Thymus (tissue), 11 donors: ENCODE data around the gene MCC. TPM values are rescaled to one million over a fixed set of nuclear protein-coding genes. Genes with fewer than 3 reads are reported as not detected.

Source experiments
- DNase-seq, 9 donors: peaks; one replicate each; pipeline ENCODE4 v3.0.0-alpha.2; 2013; ENCODE audit warnings: low spot score in 9 of 9, low read depth in 6 of 9, missing footprints in 1 of 9
- H3K27ac ChIP-seq, 2 donors: one replicate each; pipeline ENCODE4 v1.5.1; 2013; ENCODE audit warnings: control low read depth in 1 of 2, low read depth in 1 of 2, low read length in 1 of 2, mild to moderate bottlenecking in 1 of 2, moderate library complexity in 1 of 2
- H3K27me3 ChIP-seq, 2 donors: one replicate each; pipeline ENCODE4 v1.5.1; 2013; ENCODE audit warnings: low read length in 1 of 2; ENCODE audit not compliant: control insufficient read depth in 2 of 2, insufficient read depth in 1 of 2
- H3K36me3 ChIP-seq, 2 donors: one replicate each; pipeline ENCODE4 v1.5.1; 2013; ENCODE audit warnings: low read length in 1 of 2, mild to moderate bottlenecking in 1 of 2, moderate library complexity in 1 of 2; ENCODE audit not compliant: control insufficient read depth in 2 of 2, insufficient read depth in 2 of 2
- H3K4me1 ChIP-seq, 2 donors: one replicate each; pipeline ENCODE4 v1.5.1; 2013; ENCODE audit warnings: low read length in 2 of 2; ENCODE audit not compliant: control insufficient read depth in 2 of 2, insufficient read depth in 2 of 2
- H3K4me3 ChIP-seq, 2 donors: one replicate each; pipeline ENCODE4 v1.5.1; 2013; ENCODE audit warnings: low read length in 2 of 2, control low read depth in 1 of 2, mild to moderate bottlenecking in 1 of 2
- H3K9me3 ChIP-seq, 2 donors: one replicate each; pipeline ENCODE4 v1.5.1; 2013; ENCODE audit warnings: low read length in 1 of 2, mild to moderate bottlenecking in 1 of 2; ENCODE audit not compliant: control insufficient read depth in 2 of 2, insufficient read depth in 1 of 2
- WGBS: extraction: QIAGEN DNeasy Blood & Tissue Kit; methylation state at CpG from one replicate; pipeline ENCODE4 v1.1.7; 2013; 5-methylcytosine and 5-hydroxymethylcytosine counted together
- polyA plus RNA-seq: library from polyadenylated mRNA; stranded (reverse); fragments of 200-250 nt; gene quantifications from one replicate; pipeline ENCODE4 v1.2.3, GENCODE V29; 2013
- total RNA-seq: library from RNA; stranded (reverse); fragments of 120-200 nt; gene quantifications from one replicate; pipeline ENCODE4 v1.2.4, GENCODE V29; 2013
- donor health status: healthy.

Gene MCC
- total and polyA plus RNA-seq, 2 donors = 5.1 to 7.0 TPM

- Histone ChIP-seq H3K4me1 (peaks cover 0 to 9% of the 10 kb centered on the region in 2 donors), H3K36me3 (no peaks in the 10 kb centered on the region), H3K4me3 (no peak overlapping the region), H3K27ac (no peak overlapping the region), H3K9me3 (no peaks in the 10 kb centered on the region), H3K27me3 (no peaks in the 10 kb centered on the region)
- 96% methylated on average over 9 of the region's 9 CpGs for WGBS
- no peak for DNase-seq
These were observed 434.7 kb downstream of the MCC start for GRCh38 chr5:113053511-113053995.

GRCh38 chr5:113052041-113052795 lies 436.0 kb downstream of the MCC start:
- Histone ChIP-seq H3K27me3 (no peaks in the 10 kb centered on the region), H3K9me3 (no peaks in the 10 kb centered on the region), H3K4me3 (no peak overlapping the region), H3K4me1 (peaks cover 0 to 9% of the 10 kb centered on the region in 2 donors), H3K27ac (no peak overlapping the region), H3K36me3 (no peaks in the 10 kb centered on the region)
- 90% methylated on average over 10 of the region's 10 CpGs for WGBS
- DNase-seq = no peak

GRCh38 chr5:113050721-113051382 lies 437.4 kb downstream of the MCC start:
- H3K36me3 ChIP-seq = no peaks in the 10 kb centered on the region
- H3K4me3 ChIP-seq = no peak overlapping the region
- DNase-seq = no peak
- H3K4me1 ChIP-seq = peaks cover 0 to 13% of the 10 kb centered on the region in 2 donors
- no peaks in the 10 kb centered on the region for H3K27me3 ChIP-seq
- no peak overlapping the region for H3K27ac ChIP-seq
- WGBS = 65% methylated on average over 9 of the region's 9 CpGs
- H3K9me3 ChIP-seq = no peaks in the 10 kb centered on the region

- Histone ChIP-seq H3K4me3 (no peak overlapping the region), H3K9me3 (no peaks in the 10 kb centered on the region), H3K27me3 (no peaks in the 10 kb centered on the region), H3K36me3 (no peaks in the 10 kb centered on the region), H3K4me1 (peaks cover 0 to 13% of the 10 kb centered on the region in 2 donors), H3K27ac (no peak overlapping the region)
- WGBS = 97% methylated on average over 10 of the region's 10 CpGs
- DNase-seq = no peak
These were observed 439.3 kb downstream of the MCC start for GRCh38 chr5:113048931-113049330.

- H3K4me3 ChIP-seq = no peak overlapping the region
- H3K36me3 ChIP-seq = no peaks in the 10 kb centered on the region
- 60% methylated on average over 11 of the region's 11 CpGs for WGBS
- H3K9me3 ChIP-seq = no peaks in the 10 kb centered on the region
- no peak overlapping the region for H3K27ac ChIP-seq
- H3K4me1 ChIP-seq = peaks cover 0 to 13% of the 10 kb centered on the region in 2 donors
- no peak for DNase-seq
- no peaks in the 10 kb centered on the region for H3K27me3 ChIP-seq
These were observed 440.3 kb downstream of the MCC start for GRCh38 chr5:113047733-113048652.

- Histone ChIP-seq H3K9me3 (no peaks in the 10 kb centered on the region), H3K4me3 (no peak overlapping the region), H3K27me3 (no peaks in the 10 kb centered on the region), H3K36me3 (no peaks in the 10 kb centered on the region), H3K27ac (no peak overlapping the region), H3K4me1 (peaks cover 0 to 13% of the 10 kb centered on the region in 2 donors)
- DNase-seq = no peak
- 93% methylated on average over 2 of the region's 2 CpGs for WGBS
These were observed 441.0 kb downstream of the MCC start for GRCh38 chr5:113047234-113047633.

GRCh38 chr5:113044776-113045465 lies 443.3 kb downstream of the MCC start:
- 97% methylated on average over 11 of the region's 11 CpGs for WGBS
- no peak for DNase-seq
- Histone ChIP-seq H3K9me3 (no peaks in the 10 kb centered on the region), H3K4me3 (no peak overlapping the region), H3K4me1 (peaks cover 3 to 10% of the 10 kb centered on the region in 2 donors), H3K27ac (no peak overlapping the region), H3K27me3 (no peaks in the 10 kb centered on the region), H3K36me3 (no peaks in the 10 kb centered on the region)

GRCh38 chr5:113043491-113043931 lies 444.7 kb downstream of the MCC start:
- WGBS = 91% methylated on average over 16 of the region's 16 CpGs
- Histone ChIP-seq H3K27ac (no peak overlapping the region), H3K4me3 (no peak overlapping the region)

More at GRCh38 chr5:113043491-113043931, 444.7 kb downstream of the MCC start:
- DNase-seq = no peak
- Histone ChIP-seq H3K36me3 (no peaks in the 10 kb centered on the region), H3K27me3 (no peaks in the 10 kb centered on the region), H3K9me3 (no peaks in the 10 kb centered on the region), H3K4me1 (peaks cover 7 to 10% of the 10 kb centered on the region in 2 donors)
